ENCODE results near the gene BRINP1.

BRINP1 gene, protein sequence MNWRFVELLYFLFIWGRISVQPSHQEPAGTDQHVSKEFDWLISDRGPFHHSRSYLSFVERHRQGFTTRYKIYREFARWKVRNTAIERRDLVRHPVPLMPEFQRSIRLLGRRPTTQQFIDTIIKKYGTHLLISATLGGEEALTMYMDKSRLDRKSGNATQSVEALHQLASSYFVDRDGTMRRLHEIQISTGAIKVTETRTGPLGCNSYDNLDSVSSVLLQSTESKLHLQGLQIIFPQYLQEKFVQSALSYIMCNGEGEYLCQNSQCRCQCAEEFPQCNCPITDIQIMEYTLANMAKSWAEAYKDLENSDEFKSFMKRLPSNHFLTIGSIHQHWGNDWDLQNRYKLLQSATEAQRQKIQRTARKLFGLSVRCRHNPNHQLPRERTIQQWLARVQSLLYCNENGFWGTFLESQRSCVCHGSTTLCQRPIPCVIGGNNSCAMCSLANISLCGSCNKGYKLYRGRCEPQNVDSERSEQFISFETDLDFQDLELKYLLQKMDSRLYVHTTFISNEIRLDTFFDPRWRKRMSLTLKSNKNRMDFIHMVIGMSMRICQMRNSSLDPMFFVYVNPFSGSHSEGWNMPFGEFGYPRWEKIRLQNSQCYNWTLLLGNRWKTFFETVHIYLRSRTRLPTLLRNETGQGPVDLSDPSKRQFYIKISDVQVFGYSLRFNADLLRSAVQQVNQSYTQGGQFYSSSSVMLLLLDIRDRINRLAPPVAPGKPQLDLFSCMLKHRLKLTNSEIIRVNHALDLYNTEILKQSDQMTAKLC

GRCh38 chr9:119368681-119369581 is at the start of gene BRINP1:
Gene BRINP1, minus strand, starts transcription at chr9:119369435. Its CDS starts 56,080 bp downstream, at chr9:119313355.
- no peak for TF ChIP-seq CTCF (conservative IDR thresholded peaks at IDR 0.05)

DNA sequence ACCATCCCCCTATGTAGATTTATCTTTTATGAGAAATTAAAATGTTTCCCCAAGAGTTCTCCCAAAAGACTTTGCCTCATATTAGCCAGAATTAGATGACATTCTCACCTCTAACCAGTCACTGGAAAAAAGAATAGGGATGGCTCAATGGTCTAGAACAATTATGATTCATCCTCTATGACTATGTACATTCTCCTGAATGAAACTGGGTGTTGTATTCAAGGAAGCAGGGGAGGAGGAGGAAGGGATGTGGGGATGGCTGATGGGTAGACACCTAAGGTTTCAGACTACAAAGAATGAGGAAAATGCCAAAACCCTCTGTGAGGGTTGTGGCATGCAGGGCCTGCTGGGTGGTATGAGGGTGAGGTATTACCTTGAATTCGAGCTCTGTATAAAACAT is 49.5 kb upstream of the BRINP1 start:
- no peak overlapping the region for H3K27ac ChIP-seq
- no peak for TF ChIP-seq CTCF (conservative IDR thresholded peaks at IDR 0.05)

More at GRCh38 chr9:119368681-119369581, at the start of gene BRINP1:
- peak within 1 kb of the TSS; percentile 82 for H3K27ac ChIP-seq

GRCh38 chr9:119416793-119417192 is 47.6 kb upstream of the BRINP1 start:
- TF ChIP-seq CTCF (conservative IDR thresholded peaks at IDR 0.05) = no peak
- H3K27ac ChIP-seq = no peak overlapping the region

GRCh38 chr9:119412399-119412798 is 43.2 kb upstream of the BRINP1 start:
- H3K27ac ChIP-seq = no peak overlapping the region
- no peak for TF ChIP-seq CTCF (conservative IDR thresholded peaks at IDR 0.05)

DNA sequence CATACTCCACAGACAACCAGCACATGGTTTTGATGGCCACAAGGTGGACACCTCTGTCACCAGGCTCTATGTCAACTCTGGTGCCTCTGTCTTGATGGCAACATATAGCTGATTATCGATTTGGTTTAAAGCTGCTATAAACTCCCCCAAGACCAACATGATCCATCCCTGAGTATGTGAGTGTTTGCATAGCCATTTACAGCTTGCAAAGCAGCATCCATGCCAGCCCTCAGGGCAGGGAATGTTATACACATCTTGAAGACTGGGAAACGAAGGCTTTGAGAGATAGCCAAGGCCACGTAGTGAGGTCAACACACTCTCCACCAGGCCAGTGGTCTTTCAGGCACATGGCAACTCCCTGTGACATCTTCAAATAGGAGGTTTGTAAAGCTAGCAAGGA is 40.3 kb upstream of the BRINP1 start:
- TF ChIP-seq CTCF (conservative IDR thresholded peaks at IDR 0.05) = peak; percentile 40

GRCh38 chr9:119400606-119401005 is 31.4 kb upstream of the BRINP1 start:
- no peak for TF ChIP-seq CTCF (conservative IDR thresholded peaks at IDR 0.05)
- H3K27ac ChIP-seq = no peak overlapping the region

More for the DNA sequence above, 40.3 kb upstream of the BRINP1 start:
- H3K27ac ChIP-seq = peak overlapping the region; percentile 33
